ENCODE results near the gene CCDC28A. TPM values are rescaled to one million over a fixed set of nuclear protein-coding genes. Genes with fewer than 3 reads are reported as not detected.
A peak's percentile ranks its signal among the peaks of the same experiment; 100 is the strongest.

CCDC28A gene
- total RNA-seq, 4 donors from 2014 or later: 44.5 to 51.7 (median 47.3) TPM

GRCh38 chr6:138832182-138832581, 58.6 kb downstream of the CCDC28A start:
- no peak overlapping the region for H3K27ac ChIP-seq
- H3K27me3 ChIP-seq: no peaks in the 10 kb centered on the region
- intact Hi-C loops (cut with DNase I): no loop called here
- DNase-seq: no peak
- no peaks in the 10 kb centered on the region for H3K36me3 ChIP-seq
- 99% methylated on average over 2 of the region's 2 CpGs for WGBS, 2 donors
- H3K9me3 ChIP-seq: no peaks in the 10 kb centered on the region
- H3K4me3 ChIP-seq (replicated peaks in 1 of 3): no peak overlapping the region
- peaks cover 20% of the 10 kb centered on the region in 2 donors for H3K4me1 ChIP-seq
- TF ChIP-seq POLR2A (IDR thresholded peaks at IDR 0.05) (no peak), CTCF (IDR thresholded peaks at IDR 0.05) (no peak)

GRCh38 chr6:138833816-138834539, 60.4 kb downstream of the CCDC28A start:
- Histone ChIP-seq H3K4me3 (replicated peaks in 1 of 3) (no peak overlapping the region), H3K36me3 (no peaks in the 10 kb centered on the region), H3K27ac (peak overlapping the region; percentile 64 to 74 (median 66)), H3K9me3 (no peaks in the 10 kb centered on the region), H3K27me3 (no peaks in the 10 kb centered on the region), H3K4me1 (peaks cover 21 to 27% of the 10 kb centered on the region in 2 donors)
- 38 to 39% methylated on average over 4 of the region's 4 CpGs for WGBS, 2 donors
- TF ChIP-seq POLR2A (IDR thresholded peaks at IDR 0.05): no peak
- TF ChIP-seq CTCF (IDR thresholded peaks at IDR 0.05): no peak
- intact Hi-C loops (cut with DNase I): no loop called here
- DNase-seq: peak; percentile 85 to 87

- Histone ChIP-seq H3K9me3 (no peaks in the 10 kb centered on the region), H3K4me3 (replicated peaks in 1 of 3) (no peak overlapping the region), H3K27me3 (no peaks in the 10 kb centered on the region), H3K36me3 (no peaks in the 10 kb centered on the region), H3K27ac (no peak overlapping the region), H3K4me1 (peaks cover 21 to 27% of the 10 kb centered on the region in 2 donors)
- WGBS, 2 donors: 38 to 40% methylated on average over 6 of the region's 6 CpGs
- intact Hi-C loops (cut with DNase I): no loop called here
- DNase-seq: peak; percentile 49 to 56
- TF ChIP-seq POLR2A (IDR thresholded peaks at IDR 0.05): no peak
Measured at GRCh38 chr6:138837246-138837645, 63.7 kb downstream of the CCDC28A start.

Other genes starting within 250 kb of the CCDC28A start
- 1 to 10 TPM in 1 of 4 donors, under 1 TPM in 3; 0.11 to 8.7 (median 0.16) TPM for gene ECT2L, start 22.3 kb downstream of the CCDC28A start, total RNA-seq
- gene REPS1, start 214.5 kb downstream of the CCDC28A start, total RNA-seq: 10 to 100 TPM; 51.5 to 93.9 (median 66.1) TPM